ENCODE measurements around the gene ITGAL. TPM values are rescaled to one million over a fixed set of nuclear protein-coding genes. Genes with fewer than 3 reads are reported as not detected.

ITGAL gene
- total RNA-seq, 1 donor from 2014 or later = 0.23 TPM

DNA sequence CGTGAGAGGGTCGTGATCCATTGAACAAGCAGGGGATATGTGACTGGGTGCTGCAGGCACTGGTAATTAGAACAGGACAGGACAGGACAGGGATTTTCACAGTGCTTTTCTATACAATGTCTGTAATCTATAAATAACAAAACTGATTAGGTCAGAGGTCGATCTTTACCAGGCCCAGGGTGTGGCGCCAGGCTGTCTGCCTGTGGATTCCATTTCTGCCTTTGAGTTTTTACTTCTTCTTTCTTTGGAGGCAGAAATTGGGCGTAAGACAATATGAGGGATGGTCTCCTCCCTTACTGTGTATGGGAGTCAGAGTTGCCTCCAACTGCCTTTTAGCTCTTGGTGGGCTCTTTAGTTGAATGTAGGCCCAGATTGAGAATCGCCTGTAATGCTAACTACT, 87.1 kb downstream of the ITGAL start:
- Mint-ChIP-seq H3K4me1 (ENCODE audit: low read depth, unreplicated experiment) (peaks cover 5% of the 10 kb centered on the region), H3K27me3 (ENCODE audit: low read depth, unreplicated experiment) (peaks cover 3% of the 10 kb centered on the region), H3K27ac (ENCODE audit: unreplicated experiment) (peak overlapping the region; percentile 1), H3K4me3 (ENCODE audit: unreplicated experiment) (no peak overlapping the region), H3K9me3 (ENCODE audit: unreplicated experiment) (no peaks in the 10 kb centered on the region), H3K36me3 (ENCODE audit: low read depth, unreplicated experiment) (no peaks in the 10 kb centered on the region)
- no peak overlapping the region for H3K27ac ChIP-seq (ENCODE audit: low read depth, low read length)
- no peak for FAIRE-seq
- TF ChIP-seq, protein P1, sequence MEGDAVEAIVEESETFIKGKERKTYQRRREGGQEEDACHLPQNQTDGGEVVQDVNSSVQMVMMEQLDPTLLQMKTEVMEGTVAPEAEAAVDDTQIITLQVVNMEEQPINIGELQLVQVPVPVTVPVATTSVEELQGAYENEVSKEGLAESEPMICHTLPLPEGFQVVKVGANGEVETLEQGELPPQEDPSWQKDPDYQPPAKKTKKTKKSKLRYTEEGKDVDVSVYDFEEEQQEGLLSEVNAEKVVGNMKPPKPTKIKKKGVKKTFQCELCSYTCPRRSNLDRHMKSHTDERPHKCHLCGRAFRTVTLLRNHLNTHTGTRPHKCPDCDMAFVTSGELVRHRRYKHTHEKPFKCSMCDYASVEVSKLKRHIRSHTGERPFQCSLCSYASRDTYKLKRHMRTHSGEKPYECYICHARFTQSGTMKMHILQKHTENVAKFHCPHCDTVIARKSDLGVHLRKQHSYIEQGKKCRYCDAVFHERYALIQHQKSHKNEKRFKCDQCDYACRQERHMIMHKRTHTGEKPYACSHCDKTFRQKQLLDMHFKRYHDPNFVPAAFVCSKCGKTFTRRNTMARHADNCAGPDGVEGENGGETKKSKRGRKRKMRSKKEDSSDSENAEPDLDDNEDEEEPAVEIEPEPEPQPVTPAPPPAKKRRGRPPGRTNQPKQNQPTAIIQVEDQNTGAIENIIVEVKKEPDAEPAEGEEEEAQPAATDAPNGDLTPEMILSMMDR (IDR thresholded peaks at IDR 0.05; ENCODE audit: insufficient read depth, low read depth, low read length) = no peak
- no peak for TF ChIP-seq EZH2 (IDR thresholded peaks at IDR 0.05; ENCODE audit: insufficient read depth, low read length)
- no peaks in the 10 kb centered on the region for H3K27me3 ChIP-seq (ENCODE audit: insufficient read depth, low read length)
- no peaks in the 10 kb centered on the region for H4K20me1 ChIP-seq (ENCODE audit: insufficient read depth, low read length)
- no peaks in the 10 kb centered on the region for H3K9me3 ChIP-seq (ENCODE audit: insufficient read depth, low read depth, low read length)
- H3K36me3 ChIP-seq (ENCODE audit: insufficient read depth, low read length) = no peaks in the 10 kb centered on the region
- H3K79me2 ChIP-seq (ENCODE audit: insufficient read depth, low read length) = peaks cover 20% of the 10 kb centered on the region
- H3K9ac ChIP-seq (ENCODE audit: low read length) = no peak overlapping the region
- no peak for DNase-seq (ENCODE audit: low read depth)
- no peak overlapping the region for H3K4me3 ChIP-seq (ENCODE audit: insufficient read depth, low read depth, low read length)
- no peak overlapping the region for H3K4me2 ChIP-seq (ENCODE audit: low read length)
- H2AFZ ChIP-seq (ENCODE audit: low read depth, low read length) = no peak overlapping the region
- peaks cover 9% of the 10 kb centered on the region for H3K4me1 ChIP-seq (ENCODE audit: insufficient read depth, low read length)

DNA sequence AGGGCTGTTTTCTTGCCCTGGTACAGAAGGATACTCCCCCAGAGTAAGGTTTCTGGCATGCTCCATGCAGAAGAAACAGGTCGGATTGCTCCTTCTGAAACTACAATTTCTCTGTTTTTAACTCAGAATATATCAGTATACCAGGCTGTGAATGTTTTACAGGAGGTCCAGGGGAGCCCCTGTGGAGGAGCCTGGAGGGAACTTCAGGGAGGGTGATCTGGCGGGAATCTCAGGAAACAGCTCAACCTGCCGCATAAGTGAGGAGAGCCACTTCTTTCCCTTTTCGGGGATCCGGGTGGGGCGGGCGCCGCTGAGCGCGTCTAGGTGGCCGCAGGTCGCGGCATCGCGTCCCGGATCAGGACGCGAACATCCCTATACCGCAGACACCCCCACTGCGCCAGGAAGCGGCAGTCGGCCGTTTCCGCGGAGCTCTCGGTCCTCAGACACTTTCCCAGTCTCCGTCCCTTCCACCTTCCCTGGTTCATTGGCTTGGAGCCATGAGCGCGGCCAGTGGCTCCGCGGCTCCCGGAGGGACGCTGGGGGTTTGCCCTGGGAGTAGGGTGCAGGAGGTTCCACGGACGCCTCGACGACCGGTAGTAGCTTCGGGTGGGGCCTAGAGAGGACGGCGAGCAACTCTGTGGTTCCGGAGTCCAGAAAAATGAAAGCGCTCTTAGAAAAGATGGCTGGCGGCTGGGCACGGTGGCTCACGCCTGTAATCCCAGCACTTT, 88.7 kb downstream of the ITGAL start:
- TF ChIP-seq, protein P1 (IDR thresholded peaks at IDR 0.05; ENCODE audit: insufficient read depth, low read depth, low read length) = no peak
- no peak for TF ChIP-seq EZH2 (IDR thresholded peaks at IDR 0.05; ENCODE audit: insufficient read depth, low read length)
- Mint-ChIP-seq H3K9me3 (ENCODE audit: unreplicated experiment) (no peaks in the 10 kb centered on the region), H3K27ac (ENCODE audit: unreplicated experiment) (no peak overlapping the region), H3K4me3 (ENCODE audit: unreplicated experiment) (no peak overlapping the region), H3K36me3 (ENCODE audit: low read depth, unreplicated experiment) (no peaks in the 10 kb centered on the region), H3K27me3 (ENCODE audit: low read depth, unreplicated experiment) (peaks cover 11% of the 10 kb centered on the region), H3K4me1 (ENCODE audit: low read depth, unreplicated experiment) (peaks cover 2% of the 10 kb centered on the region)
- peak overlapping the region; percentile 78 for H3K4me2 ChIP-seq (ENCODE audit: low read length)
- H3K4me3 ChIP-seq (ENCODE audit: insufficient read depth, low read depth, low read length) = no peak overlapping the region
- peak overlapping the region; percentile 43 for H3K9ac ChIP-seq (ENCODE audit: low read length)
- no peak overlapping the region for H3K27ac ChIP-seq (ENCODE audit: low read depth, low read length)
- no peaks in the 10 kb centered on the region for H3K9me3 ChIP-seq (ENCODE audit: insufficient read depth, low read depth, low read length)
- no peaks in the 10 kb centered on the region for H3K36me3 ChIP-seq (ENCODE audit: insufficient read depth, low read length)
- H3K79me2 ChIP-seq (ENCODE audit: insufficient read depth, low read length) = peaks cover 16% of the 10 kb centered on the region
- H4K20me1 ChIP-seq (ENCODE audit: insufficient read depth, low read length) = no peaks in the 10 kb centered on the region
- no peak for FAIRE-seq
- H3K4me1 ChIP-seq (ENCODE audit: insufficient read depth, low read length) = peaks cover 7% of the 10 kb centered on the region
- no peaks in the 10 kb centered on the region for H3K27me3 ChIP-seq (ENCODE audit: insufficient read depth, low read length)
- H2AFZ ChIP-seq (ENCODE audit: low read depth, low read length) = peak overlapping the region; percentile 91
- DNase-seq (ENCODE audit: low read depth) = no peak

DNA sequence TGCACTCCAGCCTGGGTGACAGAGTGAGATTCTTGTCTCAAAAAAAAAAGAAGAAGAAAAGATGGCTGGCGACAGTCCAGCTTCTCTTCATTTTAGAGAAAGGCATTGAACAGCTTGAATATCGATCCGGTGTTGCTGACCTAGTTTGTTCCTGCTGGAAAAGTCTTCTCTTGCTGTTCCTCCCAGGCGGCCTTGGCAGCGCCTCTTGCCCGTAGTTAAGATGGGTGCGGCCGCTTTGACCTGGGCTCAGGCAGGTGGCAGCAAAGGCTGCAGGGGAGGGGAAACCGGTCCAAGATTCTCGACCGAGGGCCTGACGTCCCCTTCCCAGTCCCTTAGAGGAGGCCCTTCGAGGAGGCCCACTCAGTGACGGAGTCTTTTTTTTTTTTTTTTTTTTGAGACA, 89.5 kb downstream of the ITGAL start:
- H3K4me3 Mint-ChIP-seq (ENCODE audit: unreplicated experiment) = no peak overlapping the region
- no peak overlapping the region for H3K9ac ChIP-seq (ENCODE audit: low read length)
- H3K9me3 Mint-ChIP-seq (ENCODE audit: unreplicated experiment) = no peaks in the 10 kb centered on the region
- TF ChIP-seq, protein P1 (IDR thresholded peaks at IDR 0.05; ENCODE audit: insufficient read depth, low read depth, low read length) = no peak
- no peak for TF ChIP-seq EZH2 (IDR thresholded peaks at IDR 0.05; ENCODE audit: insufficient read depth, low read length)
- peaks cover 6% of the 10 kb centered on the region for H3K4me1 ChIP-seq (ENCODE audit: insufficient read depth, low read length)
- no peak overlapping the region for H3K27ac Mint-ChIP-seq (ENCODE audit: unreplicated experiment)
- no peaks in the 10 kb centered on the region for H3K4me1 Mint-ChIP-seq (ENCODE audit: low read depth, unreplicated experiment)
- no peak overlapping the region for H3K4me2 ChIP-seq (ENCODE audit: low read length)
- H3K4me3 ChIP-seq (ENCODE audit: insufficient read depth, low read depth, low read length) = no peak overlapping the region
- H4K20me1 ChIP-seq (ENCODE audit: insufficient read depth, low read length) = no peaks in the 10 kb centered on the region
- no peaks in the 10 kb centered on the region for H3K36me3 ChIP-seq (ENCODE audit: insufficient read depth, low read length)
- H3K9me3 ChIP-seq (ENCODE audit: insufficient read depth, low read depth, low read length) = no peaks in the 10 kb centered on the region
- H3K79me2 ChIP-seq (ENCODE audit: insufficient read depth, low read length) = peaks cover 10% of the 10 kb centered on the region
- FAIRE-seq (no peak), DNase-seq (ENCODE audit: low read depth) (no peak)
- H3K27ac ChIP-seq (ENCODE audit: low read depth, low read length) = no peak overlapping the region
- no peaks in the 10 kb centered on the region for H3K36me3 Mint-ChIP-seq (ENCODE audit: low read depth, unreplicated experiment)
- H3K27me3 Mint-ChIP-seq (ENCODE audit: low read depth, unreplicated experiment) = peaks cover 18% of the 10 kb centered on the region
- H3K27me3 ChIP-seq (ENCODE audit: insufficient read depth, low read length) = no peaks in the 10 kb centered on the region
- no peak overlapping the region for H2AFZ ChIP-seq (ENCODE audit: low read depth, low read length)

All from astrocyte (in vitro differentiated cells and primary cell).